ENCODE measurements around the gene NOS3.

The NOS3 gene

DNA sequence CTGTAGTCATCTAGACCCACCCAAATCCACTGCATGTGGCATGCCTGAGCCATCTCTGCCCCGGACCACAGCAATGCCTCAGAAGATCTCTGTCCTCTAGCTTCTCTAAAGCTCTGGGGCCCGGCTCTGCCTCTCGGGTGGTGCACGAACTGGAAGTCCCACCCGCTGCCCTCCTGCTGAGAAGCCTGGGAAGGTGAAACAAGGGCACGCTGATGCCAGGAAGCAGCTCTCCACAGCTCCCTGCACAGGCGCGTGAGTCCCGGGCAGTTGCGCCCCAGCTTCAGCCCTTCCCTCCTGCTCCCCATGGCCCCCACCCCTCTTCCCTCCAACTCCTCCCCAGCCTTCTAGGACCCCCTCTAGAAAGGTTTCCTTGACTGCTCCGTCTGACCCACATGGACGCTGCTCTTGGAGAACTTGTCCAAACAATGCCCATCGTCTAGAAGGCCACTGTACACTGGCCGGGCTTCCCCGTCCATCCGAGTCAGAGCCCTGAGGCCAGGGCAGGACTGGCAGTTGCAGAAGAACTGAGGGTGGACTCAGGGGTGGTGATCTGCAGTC is 25.5 kb upstream of the NOS3 start:
- DNase-seq: no peak

DNA sequence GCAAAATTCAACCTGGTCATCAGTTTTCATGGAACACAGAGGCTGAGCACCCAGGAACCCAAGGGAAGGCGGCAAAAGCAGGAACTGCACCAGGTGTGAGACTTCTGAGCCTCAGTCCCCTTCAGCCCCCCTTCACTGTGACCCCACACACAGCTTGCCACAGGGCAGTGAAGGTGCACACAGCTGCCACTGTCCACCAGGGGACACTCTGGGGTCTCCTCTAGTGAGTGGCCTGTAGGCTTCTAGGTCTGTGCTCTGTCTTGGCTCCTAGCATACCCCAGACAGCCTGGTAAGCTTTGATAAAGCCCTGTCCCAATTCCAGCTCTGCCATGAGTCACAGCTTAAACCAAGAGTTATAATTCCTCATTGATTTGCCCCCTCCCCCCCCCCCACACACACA is 24.8 kb upstream of the NOS3 start:
- DNase-seq: no peak

DNA sequence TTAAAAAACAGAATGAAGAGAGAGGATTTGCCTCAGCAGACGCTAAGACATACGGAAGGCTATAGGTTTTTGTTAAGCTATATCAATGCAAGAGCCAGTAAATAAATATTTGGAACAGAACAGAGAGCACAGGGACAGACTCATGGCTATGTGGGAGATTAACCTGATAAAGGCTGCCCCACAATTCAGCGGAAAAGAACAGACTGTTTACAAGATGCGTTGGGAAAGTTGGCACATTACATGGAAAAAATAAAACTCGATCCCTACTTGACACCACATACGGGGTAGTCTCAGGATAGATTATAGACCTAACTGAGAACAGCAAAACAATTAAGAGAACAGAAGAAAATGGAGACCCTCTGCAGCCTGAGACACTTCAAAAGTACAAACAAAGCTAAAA is 23.5 kb upstream of the NOS3 start:
- no peak for DNase-seq

DNA sequence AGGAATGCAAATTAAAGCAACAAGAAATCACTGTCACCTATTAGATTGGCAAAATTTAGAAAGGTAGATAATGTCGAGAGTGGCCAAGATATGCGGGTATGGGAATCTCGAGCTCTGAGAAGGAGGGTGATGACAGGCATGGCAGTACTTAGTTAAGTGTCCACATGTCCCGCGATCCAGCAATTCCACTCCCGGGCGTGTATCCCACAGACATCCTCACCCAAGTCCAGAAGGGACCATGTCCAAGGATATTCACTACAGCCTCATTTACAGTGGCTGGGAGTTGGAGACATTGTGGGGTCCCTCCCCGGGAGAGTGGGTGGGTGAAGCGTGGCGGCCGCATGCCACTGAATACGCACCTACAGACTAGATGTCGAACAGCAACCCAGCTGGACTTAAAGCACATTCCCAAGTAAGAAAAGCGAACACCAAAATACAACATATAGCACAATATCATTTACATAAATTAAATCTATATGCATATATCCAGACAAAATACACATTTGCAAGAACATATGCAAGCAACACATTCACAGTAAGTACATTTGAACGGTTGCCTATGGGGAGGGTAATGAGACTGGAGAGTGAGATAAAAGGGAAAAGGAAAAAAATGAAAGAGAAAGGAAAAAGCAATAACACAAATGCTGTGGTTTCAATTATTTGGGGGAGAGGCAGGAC is 22.6 kb upstream of the NOS3 start:
- DNase-seq: no peak

DNA sequence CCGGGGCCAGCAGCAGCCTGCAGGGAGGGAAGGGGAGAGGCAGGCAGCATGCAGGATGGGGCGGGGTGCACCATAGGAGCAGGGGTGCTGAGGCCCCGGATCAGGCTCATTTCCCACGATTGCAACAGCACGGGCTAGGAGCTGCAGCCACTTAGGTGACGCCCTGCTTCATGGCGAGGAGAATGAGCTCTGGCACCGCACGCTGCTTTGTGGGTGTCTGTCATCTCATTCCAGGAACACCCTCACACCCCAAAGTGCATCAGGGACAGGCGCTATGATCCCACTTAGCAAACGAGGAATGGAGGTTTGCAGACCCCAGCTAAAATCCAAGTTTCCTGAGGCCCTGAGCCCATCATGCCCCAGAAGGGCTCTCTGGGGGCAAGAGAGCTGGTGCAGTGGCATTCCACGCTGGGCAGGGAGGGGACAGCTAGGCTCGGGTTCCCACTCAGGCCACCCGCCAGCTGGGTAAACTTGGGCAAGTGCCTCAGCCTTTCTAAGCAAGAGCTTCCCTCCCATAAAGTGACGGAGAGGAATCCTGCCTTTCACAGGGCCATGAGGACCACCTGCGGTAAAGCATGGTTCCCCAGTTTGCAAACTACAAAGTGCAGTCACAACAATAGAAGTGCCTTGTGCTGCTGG is 22.0 kb upstream of the NOS3 start:
- DNase-seq: no peak

DNA sequence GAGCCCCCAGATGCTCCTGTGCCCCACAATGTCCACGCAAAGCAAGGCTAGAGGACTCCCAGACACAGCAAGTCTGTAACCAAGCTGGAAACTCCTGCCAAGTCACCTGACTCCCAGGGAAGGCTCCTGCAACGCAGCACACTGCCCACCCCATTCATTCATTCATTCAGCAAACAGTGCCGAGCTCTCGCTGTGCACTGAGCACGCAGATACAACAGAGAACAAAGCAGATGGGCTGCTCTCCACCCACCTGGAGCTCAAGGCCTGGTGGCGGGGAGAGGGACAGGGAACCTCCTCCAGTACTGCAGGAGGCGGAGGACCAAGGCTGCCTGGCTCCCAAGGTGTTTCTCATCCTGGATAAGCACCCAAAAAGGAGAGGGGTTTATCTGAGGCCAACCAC is 21.3 kb upstream of the NOS3 start:
- DNase-seq: no peak

DNA sequence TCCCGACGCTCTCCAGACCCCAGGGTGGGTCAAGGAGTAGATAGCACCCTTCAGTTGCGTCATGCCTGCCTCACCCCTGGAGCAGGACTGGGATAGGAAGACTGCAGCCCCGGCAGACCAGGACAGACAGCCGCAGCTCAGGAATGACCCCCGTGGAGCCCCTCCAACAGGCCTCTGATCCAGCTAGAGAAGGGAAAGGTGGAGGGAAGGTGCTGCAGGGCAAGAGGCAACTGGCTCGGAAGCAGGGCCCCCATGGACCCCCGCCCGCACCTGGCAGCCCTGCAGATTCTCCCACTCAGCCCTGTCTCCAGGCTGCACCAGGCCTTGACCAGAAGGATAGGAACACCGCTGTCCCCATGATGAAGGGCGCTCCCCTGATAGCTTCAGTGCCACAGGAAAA is 20.4 kb upstream of the NOS3 start:
- no peak for DNase-seq

DNA sequence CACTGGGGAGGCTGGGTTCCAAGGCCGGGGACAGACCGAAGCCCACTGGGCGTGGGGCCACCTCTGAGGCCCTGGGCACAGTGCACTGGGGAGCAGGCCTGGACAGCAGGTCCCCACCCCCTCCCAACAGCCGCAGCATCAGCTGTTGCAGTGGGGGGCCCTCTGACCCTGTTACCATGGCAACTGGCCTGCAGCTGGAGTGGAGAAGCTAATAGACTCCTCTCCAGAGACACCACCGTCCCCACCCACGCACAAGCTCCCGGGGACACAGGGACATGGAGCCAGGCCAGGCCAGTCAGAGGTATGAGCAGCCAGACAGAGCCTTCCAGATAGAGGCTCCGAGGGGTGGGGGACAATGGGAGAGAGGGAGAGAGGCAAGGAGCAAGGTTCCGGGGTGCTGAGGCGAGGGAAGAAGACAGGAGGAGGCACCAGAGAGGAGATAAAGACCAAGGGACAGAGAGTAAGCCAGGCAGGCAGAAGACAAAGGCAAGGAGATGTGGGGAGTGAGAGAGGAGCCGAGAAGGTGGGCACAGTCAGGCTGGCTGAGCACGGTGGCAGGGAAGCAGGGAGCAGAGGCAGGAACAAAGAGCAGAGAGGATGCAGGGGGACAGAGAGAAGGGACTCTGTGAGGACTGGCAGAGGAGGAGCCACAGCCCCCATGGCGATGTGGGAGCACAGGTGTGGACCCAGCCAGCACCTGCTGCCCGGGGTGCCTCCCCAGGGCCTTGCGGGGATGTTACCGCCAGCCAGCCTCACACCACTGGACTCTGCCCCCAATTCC is 19.4 kb upstream of the NOS3 start:
- no peak for DNase-seq

DNA sequence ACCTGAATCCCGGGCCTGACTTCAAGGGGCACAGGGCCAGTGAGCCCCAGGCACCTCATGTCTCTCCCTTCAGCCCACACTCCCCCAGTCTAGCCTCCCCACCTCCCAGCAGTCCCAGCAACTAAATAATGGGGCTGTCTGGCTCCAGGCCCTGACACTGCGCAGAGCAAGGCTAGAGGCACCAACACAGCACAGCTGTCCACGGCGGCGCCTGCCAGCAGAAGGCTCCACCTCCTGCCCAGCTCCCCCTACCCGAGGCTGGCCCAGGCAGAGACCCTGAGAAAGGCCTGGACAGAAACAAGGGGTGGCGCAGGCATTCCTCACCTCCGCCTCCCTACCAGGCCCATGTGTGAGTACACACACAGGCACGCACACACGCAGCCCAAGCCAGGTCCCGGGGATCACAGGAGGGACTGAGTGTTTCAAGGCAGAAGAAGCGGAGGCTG is 18.8 kb upstream of the NOS3 start:
- peak; percentile 49 for DNase-seq

DNA sequence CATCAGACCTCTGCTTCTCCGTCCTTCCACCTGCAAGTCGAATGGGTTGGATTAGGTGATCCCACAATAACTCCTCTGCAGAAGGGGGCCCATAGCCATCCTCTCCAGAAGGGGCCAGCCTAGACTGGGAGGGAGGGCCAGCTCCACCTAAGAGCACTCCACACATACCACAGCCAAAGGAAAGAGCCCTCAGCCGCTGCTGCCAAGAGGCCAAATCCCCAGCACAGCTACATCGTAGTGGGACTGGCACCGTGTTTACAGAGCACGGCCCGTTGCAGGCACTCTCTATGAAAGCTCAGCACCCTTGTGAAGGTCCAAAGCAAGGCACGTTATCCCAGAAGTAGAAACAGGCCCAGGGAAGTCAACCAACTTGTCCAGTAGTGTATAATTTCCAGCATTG is 18.1 kb upstream of the NOS3 start:
- DNase-seq: no peak

DNA sequence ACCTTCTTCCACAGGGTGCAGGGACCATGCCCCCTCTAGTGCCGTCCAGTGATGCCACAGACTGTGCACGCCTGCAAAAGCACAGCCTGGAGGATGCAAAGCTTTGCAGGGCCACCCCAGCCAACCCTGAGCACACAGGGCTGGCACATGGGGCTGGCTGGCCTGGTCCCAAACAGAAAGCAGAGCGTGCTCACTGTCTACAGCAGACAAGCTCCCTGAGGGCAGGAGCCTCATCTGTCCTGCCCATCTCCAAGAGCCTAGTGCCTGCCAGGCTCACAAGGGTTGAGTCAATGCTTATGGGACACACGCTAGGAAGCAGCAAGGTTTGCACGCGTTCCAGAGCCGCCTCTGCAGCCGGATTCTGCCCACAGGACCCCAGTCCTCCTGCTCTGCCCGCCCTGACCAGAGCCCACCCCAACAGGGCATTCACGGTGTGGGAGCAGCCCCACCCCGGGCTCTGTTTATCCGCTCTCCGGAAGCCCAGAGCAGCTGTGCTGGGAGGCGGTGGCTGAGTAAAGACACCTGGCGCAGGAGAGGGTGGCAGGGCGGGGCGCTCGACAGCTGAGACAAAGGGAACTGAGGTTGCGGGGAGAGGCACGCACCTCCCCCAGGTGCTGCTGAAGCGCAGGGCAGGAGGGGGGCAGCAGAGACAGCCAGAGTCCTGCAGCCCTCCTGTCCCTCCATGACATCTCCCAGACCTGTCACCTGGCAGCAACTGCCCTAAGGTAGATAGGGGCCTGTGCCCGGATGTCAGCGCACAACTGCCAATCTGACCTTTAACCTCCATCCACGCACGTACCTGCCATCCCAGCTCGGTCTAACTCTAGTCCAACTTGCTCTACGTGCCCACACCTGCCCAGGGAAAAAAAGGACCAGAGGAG is 17.0 kb upstream of the NOS3 start:
- no peak for DNase-seq

DNA sequence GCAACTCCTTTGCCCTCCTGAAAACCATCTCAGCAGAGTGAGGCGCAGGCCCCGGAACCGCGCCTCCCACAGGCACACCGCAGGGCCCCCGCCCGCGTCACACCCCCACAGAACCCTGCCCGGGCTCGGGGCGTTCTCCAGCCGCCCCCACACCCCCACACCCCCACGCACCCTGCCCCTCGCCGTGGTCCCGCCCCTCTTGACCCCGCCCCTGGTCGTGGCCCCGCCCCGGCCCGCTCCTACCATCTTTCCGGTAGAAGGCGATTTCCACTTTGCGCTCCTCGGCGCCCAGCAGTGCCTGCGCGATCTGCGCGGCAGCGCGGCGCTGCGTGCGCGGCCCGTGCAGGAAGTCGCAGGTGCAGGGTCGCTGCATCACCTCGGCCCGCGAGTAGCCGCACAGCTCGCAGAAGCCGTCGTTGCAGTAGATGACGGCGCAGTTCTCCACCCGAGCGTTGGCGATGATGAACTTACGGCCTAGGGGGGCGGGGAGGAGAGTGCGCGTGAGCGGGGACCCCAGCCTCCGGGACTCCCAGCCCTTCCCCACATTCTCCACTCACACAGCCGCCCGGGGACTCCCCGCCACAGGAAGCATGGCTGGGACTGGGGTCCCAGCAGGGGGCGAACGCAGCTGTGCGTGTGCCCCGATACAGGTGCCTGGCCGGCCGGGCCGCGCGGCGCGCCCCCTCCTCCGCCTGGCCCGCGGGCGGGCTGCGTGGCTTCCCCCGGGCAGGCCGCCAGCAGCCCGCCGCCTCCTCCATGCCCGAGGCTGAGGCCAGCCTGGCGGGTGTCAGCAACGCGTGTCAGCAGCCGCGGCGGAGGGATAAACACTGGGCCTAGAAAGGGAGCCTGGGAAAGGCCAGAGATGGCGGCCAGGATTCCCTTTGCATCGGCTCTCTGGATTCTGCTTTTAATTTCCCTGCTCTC is 16.1 kb upstream of the NOS3 start:
- peak; percentile 24 for DNase-seq

DNA sequence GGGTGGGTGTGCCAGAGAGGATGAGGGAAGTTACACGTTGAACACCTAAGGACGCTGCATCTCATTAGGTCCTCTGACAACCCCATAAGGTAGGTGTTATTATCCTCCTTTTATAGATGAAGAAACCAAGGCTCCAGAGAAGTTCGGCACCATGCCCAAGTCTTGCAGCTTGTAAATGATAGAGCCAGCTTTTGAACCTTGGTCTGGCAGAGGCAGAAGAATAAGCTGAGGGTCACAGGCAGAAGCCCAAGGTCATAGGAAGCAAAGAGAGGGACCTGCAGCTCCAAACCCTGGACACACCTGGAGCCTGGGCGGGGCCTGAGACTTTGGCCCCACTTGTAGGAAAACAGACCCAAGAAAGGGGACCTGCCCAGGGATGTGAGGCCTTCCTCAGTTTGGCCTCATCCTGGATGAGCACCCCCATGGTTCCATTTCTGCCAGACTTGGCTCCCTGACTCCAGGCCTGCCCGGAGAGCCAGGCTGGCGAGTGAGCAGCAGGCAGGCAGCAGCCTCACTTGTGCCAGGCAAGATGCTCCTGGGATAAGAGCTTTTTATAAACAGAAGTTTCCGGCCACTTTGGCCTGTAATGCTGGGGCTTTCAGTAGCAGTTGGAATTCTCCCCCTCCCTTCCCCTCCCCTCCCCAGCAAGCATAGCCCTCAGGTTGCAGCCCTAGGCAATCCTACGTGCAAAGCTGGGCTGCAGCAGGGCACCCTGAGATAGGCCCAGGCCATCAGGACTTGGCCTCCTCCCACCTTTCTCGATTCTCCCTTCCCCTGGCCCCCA is 15.1 kb upstream of the NOS3 start:
- no peak for DNase-seq

DNA sequence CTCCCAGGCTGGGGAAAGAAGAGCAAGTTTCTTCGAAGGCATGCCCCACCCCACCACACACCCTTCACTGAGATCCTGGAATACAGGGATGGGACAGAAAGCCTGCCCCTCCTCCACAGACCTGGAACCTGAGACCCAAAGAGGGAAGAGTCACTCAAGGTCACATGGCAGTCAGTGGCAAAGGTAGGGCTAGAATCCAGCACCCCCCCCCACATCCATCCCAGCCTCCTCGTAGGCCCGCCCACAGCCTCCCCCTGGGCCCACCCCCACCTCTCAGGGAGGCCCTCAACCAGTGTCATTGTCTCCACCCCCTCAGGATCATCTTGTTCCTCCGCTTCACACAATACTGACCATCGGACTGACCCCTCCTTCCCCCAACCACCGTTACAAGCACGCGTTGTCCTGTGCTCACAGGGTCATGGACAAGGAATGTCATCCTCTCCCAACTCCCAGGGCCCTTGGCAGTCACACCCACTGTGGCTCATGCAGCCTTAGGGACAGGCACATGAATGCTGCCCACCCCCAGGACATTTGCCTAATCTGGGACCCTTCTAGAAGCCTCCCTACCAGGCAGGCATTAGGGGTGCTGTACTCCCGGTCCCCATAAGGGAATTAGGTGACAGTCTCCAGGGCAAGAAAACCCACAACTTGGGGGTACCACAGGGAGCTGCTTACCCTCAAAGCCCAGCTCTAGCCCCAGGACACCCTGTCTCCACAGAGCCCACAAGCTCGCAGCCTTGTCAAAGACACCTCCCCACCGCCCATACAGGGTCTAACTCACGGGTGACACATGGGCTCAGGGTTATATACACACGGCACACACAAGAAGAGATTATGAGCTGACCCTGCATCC is 14.1 kb upstream of the NOS3 start:
- no peak for DNase-seq

DNA sequence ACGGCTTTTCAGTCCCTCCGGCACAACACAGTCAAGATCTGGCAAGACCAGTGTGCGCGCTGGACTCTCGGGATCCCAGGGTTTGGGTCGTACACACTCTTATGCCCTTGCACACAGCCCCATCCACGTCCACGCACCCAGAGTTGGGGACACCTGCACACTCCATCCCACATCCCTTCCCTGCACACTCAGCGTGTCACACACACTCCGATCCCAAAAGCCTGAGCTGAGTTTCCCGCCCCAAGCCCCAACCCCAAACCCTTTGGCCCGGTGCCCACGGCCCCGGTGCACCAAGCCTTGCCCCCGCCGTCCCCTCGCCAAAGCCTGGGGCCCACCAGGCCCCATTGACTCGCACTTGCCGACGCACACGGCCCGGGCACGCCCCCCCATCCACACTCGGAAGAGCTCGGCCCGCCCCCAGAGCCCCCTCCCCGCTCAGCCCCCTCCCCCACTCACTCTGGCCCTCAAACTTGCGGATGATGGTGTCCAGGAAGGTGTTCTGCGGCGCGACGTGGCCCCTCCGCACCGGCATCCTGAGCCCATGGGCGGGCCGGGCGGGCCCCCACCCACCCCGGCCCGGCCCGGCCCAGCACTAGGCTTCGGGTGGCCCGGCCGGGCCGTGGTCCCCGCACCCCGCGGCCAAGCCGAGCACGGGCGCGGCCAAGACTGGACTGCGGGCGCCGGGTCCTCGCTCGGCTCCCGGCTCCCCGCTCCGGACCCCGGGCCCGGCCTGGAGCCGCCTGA is 13.3 kb upstream of the NOS3 start:
- DNase-seq: no peak

DNA sequence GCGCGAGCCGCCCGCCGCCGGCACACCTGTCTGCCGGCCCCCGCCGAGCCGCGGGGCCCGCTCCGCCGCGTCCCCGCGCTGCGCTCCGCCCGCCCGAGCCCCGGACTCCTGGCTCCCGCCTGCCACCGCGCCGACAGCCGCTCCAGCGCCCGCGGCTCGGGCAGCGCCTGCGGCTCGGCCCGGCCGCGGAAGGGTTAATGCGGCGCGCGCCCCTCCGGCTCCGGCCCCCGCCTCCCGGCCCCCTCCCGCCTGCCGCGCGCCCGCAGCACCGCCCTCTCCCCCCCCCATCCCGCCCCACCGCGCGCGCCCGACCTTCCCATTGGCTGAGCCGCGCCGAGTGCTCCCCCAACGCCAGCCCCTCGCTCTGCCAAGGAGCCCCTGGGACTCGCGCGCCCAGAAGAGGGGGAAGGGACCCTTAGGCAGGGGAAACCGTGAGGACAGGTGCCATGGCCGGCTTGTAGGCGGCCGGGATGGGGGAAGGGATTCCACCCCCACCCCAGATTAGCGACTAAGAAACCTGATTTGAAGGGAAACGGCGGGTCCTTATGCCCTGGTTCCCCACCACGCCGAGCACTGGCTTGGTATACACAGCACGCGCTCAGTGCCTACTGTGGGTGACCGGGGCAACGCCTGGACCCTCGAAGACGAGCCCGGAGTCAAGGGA is 12.6 kb upstream of the NOS3 start, which contains the start of gene KCNH2:
Gene KCNH2 (minus strand): TSS at position 196 of the 664 bp plus-strand sequence. CDS start 408 bp downstream, outside the sequence.
- peak; percentile 72 for DNase-seq

DNA sequence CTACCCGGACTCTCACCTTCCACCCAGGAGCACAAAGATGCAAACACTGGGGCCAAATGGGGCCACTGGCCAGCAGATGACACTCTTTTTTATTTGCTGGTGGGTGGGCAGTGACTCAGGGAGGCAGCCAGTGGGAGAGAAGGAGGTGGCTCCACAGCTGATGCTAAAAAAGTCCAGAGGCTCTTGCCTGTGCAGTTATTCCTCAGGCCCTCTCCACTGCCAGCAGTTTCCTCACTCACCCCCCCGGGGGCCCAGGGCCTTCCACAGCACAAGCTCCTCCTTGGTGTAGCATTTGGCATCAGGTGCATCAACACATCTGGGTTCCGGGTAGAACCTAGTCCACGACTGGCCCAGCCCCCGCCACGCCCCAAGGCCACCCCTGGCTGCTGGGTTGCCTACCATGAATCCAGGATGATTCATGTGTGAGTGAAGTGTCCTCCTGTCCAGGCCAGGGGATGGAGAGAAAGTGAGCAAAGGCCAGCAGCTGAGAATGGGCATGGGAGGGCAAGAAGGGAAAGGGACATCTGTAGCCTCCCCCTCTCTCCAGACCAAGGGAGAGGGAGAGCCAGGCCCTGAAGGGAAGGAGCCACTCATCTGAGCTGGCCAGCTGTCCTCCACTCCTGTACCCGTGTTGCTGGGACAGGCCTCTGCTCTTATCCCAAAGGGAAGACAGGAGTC is 11.0 kb upstream of the NOS3 start:
- no peak for DNase-seq

DNA sequence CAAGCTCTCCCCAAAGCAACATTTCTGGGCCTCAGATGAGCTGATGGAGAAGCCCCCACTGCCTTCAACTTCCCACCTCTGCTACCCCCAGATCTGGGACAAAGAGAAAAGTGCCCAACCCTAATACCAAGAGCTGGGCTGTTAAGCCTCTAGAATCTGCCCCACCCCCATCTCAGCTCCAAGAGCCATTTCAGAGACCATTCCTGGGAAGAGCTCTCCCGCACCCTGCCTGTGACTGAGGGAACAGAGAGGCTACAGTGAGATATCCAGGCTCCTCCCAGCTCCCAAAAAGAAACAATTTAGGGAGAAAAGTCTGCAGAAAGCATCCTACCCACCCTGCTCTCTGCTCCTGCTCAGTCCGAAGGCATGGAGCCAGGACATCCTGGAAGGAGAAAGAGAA is 10.2 kb upstream of the NOS3 start:
- no peak for DNase-seq
